Measurements from ENCODE around the gene CD274.
A peak's percentile ranks its signal among the peaks of the same experiment; 100 is the strongest.

Gene CD274

GRCh38 chr9:5450359-5451091, at the start of gene CD274:
TSS of gene CD274 (plus strand) at chr9:5450542. CDS start at chr9:5456114, 5,572 bp downstream.
- DNase-seq (ENCODE audit: low spot score), result peak; percentile 69
- TF ChIP-seq, protein P1, sequence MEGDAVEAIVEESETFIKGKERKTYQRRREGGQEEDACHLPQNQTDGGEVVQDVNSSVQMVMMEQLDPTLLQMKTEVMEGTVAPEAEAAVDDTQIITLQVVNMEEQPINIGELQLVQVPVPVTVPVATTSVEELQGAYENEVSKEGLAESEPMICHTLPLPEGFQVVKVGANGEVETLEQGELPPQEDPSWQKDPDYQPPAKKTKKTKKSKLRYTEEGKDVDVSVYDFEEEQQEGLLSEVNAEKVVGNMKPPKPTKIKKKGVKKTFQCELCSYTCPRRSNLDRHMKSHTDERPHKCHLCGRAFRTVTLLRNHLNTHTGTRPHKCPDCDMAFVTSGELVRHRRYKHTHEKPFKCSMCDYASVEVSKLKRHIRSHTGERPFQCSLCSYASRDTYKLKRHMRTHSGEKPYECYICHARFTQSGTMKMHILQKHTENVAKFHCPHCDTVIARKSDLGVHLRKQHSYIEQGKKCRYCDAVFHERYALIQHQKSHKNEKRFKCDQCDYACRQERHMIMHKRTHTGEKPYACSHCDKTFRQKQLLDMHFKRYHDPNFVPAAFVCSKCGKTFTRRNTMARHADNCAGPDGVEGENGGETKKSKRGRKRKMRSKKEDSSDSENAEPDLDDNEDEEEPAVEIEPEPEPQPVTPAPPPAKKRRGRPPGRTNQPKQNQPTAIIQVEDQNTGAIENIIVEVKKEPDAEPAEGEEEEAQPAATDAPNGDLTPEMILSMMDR (IDR thresholded peaks at IDR 0.05; ENCODE audit: extremely low read depth, missing control alignments), result peak; percentile 58

- DNase-seq (ENCODE audit: low spot score), result no peak
- TF ChIP-seq, protein P1 (IDR thresholded peaks at IDR 0.05; ENCODE audit: extremely low read depth, missing control alignments), result no peak
Observed at GRCh38 chr9:5402217-5402616, 48.1 kb upstream of the CD274 start.

DNA sequence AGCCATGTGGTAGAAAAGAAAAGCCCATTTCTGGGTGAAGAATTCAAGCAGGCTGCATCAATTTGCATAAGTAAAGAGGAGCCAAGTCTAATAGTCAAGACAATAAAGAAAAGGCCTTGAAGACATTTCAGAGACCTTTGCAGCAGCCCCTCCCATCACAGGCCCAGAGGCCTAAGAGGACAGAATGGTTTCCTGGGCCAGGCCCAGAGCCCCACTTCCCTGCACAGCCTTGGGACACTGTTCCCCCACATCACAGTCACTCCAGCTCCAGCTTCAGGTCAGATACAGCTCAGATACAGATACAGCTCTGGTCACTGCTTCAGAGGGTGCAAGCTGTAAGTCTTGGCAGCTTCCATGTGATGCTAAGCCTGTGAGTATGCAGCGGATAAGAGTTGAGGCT, 41.7 kb upstream of the CD274 start:
- no peak for DNase-seq (ENCODE audit: low spot score)
- TF ChIP-seq, protein P1 (IDR thresholded peaks at IDR 0.05; ENCODE audit: extremely low read depth, missing control alignments), result no peak

DNA sequence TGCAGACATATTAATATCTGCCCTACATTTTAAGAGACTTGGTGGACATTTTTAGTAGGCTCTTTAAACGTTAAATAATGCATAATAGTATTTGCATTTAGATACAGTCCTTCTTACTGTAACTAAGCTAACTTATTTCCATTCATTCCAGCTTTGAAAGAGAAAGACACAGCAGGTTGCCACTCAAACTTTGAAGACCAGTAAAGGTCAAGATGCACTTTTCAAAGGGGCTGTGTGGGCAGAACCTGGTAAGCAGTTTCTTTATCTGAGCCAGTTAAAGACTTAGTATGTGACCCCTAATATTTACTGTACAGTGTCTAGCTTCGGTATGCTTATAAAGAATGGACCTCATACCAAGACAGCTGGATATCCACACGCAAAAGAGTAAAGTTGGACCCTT, 33.4 kb upstream of the CD274 start:
- DNase-seq (ENCODE audit: low spot score), result no peak
- TF ChIP-seq, protein P1 (IDR thresholded peaks at IDR 0.05; ENCODE audit: extremely low read depth, missing control alignments), result no peak

DNA sequence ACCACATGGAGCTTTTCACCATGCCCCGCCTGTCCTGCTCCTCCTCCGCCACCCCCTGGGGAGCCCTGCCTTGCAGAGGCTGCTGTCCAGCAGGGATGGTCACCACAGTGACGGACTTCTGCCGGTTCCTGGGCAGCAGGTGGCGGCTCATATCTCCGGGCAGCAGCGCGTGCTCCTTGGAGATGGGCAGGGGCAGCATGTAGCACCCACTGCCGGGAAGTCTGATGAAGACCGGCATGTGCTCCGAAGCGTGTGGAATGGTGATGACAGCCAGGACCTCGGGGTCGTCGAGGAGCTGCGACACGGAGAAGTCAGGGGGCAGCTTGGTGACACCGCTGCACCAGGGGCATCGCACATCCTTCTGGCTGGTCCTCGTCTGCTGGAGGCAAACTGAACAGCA, 31.9 kb upstream of the CD274 start:
- TF ChIP-seq, protein P1 (IDR thresholded peaks at IDR 0.05; ENCODE audit: extremely low read depth, missing control alignments), result no peak
- no peak for DNase-seq (ENCODE audit: low spot score)

GRCh38 chr9:5419987-5420386, 30.4 kb upstream of the CD274 start:
- DNase-seq (ENCODE audit: low spot score), result no peak
- TF ChIP-seq, protein P1 (IDR thresholded peaks at IDR 0.05; ENCODE audit: extremely low read depth, missing control alignments), result no peak

- DNase-seq (ENCODE audit: low spot score), result no peak
- TF ChIP-seq, protein P1 (IDR thresholded peaks at IDR 0.05; ENCODE audit: extremely low read depth, missing control alignments), result no peak
Observed at GRCh38 chr9:5421163-5421562, 29.2 kb upstream of the CD274 start.

All from GM20000 (cell line).